Neural progenitor cell (in vitro differentiated cells): Measurements from ENCODE around the gene TM9SF4.

Source experiments
- EZH2 ChIP-seq: fragments of 200-600 bp; sonication (generic); IDR thresholded peaks from 2 replicates; pipeline ENCODE4 v1.6.1; 2017; ENCODE audit warnings: antibody characterized with exemption, mild to moderate bottlenecking, moderate library complexity
- EZH2phosphoT487 ChIP-seq: fragments of 200-600 bp; sonication (generic); IDR thresholded peaks from 2 replicates; pipeline ENCODE4 v1.6.1; 2017; ENCODE audit warnings: antibody characterized with exemption
- TF ChIP-seq, protein P1 (sequence below): fragments of 200-600 bp; sonication (generic); IDR thresholded peaks from 2 replicates; pipeline ENCODE4 v1.5.1; 2017; ENCODE audit warnings: antibody characterized with exemption, mild to moderate bottlenecking

DNA sequence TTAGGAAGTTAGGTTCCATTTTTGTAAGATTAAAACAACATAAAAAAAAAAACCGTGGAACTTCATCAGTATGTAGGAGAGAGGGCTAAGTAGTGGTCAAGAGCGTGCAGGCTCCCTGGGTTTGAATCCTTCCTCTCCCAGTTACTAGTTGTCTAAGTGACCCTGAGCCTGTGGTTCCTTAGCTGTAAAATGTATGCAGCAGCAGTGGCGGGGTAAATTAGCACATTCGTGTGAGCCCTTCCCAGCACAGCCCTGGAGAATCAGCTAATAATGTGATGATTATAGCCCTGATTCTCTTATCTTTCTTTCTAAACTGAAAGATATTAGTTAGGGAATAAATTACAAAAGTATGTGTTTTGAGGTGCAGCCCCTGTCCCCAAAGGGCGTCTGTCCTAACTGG, 32.6 kb downstream of the TM9SF4 start:
- TF ChIP-seq, protein P1, sequence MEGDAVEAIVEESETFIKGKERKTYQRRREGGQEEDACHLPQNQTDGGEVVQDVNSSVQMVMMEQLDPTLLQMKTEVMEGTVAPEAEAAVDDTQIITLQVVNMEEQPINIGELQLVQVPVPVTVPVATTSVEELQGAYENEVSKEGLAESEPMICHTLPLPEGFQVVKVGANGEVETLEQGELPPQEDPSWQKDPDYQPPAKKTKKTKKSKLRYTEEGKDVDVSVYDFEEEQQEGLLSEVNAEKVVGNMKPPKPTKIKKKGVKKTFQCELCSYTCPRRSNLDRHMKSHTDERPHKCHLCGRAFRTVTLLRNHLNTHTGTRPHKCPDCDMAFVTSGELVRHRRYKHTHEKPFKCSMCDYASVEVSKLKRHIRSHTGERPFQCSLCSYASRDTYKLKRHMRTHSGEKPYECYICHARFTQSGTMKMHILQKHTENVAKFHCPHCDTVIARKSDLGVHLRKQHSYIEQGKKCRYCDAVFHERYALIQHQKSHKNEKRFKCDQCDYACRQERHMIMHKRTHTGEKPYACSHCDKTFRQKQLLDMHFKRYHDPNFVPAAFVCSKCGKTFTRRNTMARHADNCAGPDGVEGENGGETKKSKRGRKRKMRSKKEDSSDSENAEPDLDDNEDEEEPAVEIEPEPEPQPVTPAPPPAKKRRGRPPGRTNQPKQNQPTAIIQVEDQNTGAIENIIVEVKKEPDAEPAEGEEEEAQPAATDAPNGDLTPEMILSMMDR, result no peak
- TF ChIP-seq EZH2phosphoT487 (no peak), EZH2 (no peak)
